Smooth muscle cell (in vitro differentiated cells): ENCODE measurements around the gene CHAT. TPM values are rescaled to one million over a fixed set of nuclear protein-coding genes. Genes with fewer than 3 reads are reported as not detected.

Source experiments
- DNase-seq: peaks from one replicate; lab custom pipeline; 2025; ENCODE audit not compliant: unreplicated experiment; lab: John Stamatoyannopoulos, UW
- H2AFZ ChIP-seq: fragments of 200-600 bp; sonication (generic); 2 replicates; pipeline ENCODE4 v1.6.0; 2016; ENCODE audit warnings: antibody characterized with exemption, low read depth, mild to moderate bottlenecking
- H3F3A ChIP-seq: fragments of 200-600 bp; sonication (generic); 2 replicates; pipeline ENCODE4 v1.6.0; 2017; ENCODE audit warnings: antibody characterized with exemption, low read depth
- H3K27ac ChIP-seq: fragments of 200-600 bp; sonication (generic); 2 replicates; pipeline ENCODE4 v1.5.1; 2016; ENCODE audit warnings: low read depth, mild to moderate bottlenecking
- H3K27me3 ChIP-seq: fragments of 200-600 bp; sonication (generic); 2 replicates; pipeline ENCODE4 v1.6.1; 2016; ENCODE audit warnings: low read depth, mild to moderate bottlenecking
- H3K36me3 ChIP-seq: fragments of 200-600 bp; sonication (generic); 2 replicates; pipeline ENCODE4 v1.5.1; 2016; ENCODE audit warnings: low read depth
- H3K4me1 ChIP-seq: fragments of 200-600 bp; sonication (generic); 2 replicates; pipeline ENCODE4 v1.5.1; 2016; ENCODE audit warnings: low read depth
- H3K4me2 ChIP-seq: fragments of 200-600 bp; sonication (generic); 2 replicates; pipeline ENCODE4 v1.6.0; 2016; ENCODE audit warnings: mild to moderate bottlenecking
- H3K4me3 ChIP-seq: fragments of 200-600 bp; sonication (generic); 2 replicates; pipeline ENCODE4 v1.5.1; 2016; ENCODE audit warnings: mild to moderate bottlenecking
- H3K79me2 ChIP-seq: fragments of 200-600 bp; sonication (generic); 2 replicates; pipeline ENCODE4 v1.6.0; 2016; ENCODE audit warnings: low read depth, mild to moderate bottlenecking
- H3K9ac ChIP-seq: fragments of 200-600 bp; sonication (generic); 2 replicates; pipeline ENCODE4 v1.6.0; 2016; ENCODE audit warnings: low read depth
- H3K9me3 ChIP-seq: fragments of 200-600 bp; sonication (generic); replicated peaks from 2 replicates; pipeline ENCODE4 v1.5.1; 2016; ENCODE audit warnings: low read depth
- H4K20me1 ChIP-seq: fragments of 200-600 bp; sonication (generic); 2 replicates; pipeline ENCODE4 v1.6.0; 2016; ENCODE audit warnings: low read depth
- CTCF ChIP-seq: fragments of 200-600 bp; sonication (generic); IDR thresholded peaks from 2 replicates; pipeline ENCODE4 v1.5.1; 2017; ENCODE audit warnings: borderline replicate concordance, mild to moderate bottlenecking, antibody characterized with exemption; ENCODE audit not compliant: insufficient read depth, poor library complexity, severe bottlenecking
- WGBS: methylation state at CpG from one replicate; pipeline ENCODE4 v1.1.7; 2016; ENCODE audit warnings: low lambda C conversion rate; 5-methylcytosine and 5-hydroxymethylcytosine counted together
- polyA plus RNA-seq: library from polyadenylated mRNA; unstranded; fragments of >200 nt; fragmentation: Nextera tagmentation; extraction: Ambion mirVana; gene quantifications from 2 replicates; pipeline ENCODE4 v1.2.1, GENCODE V29; 2016
- total RNA-seq: library from RNA; depleted of rRNA; stranded (reverse); fragments of >200 nt; gene quantifications from 2 replicates; pipeline ENCODE4 v1.2.3, GENCODE V29; 2014

The CHAT gene
- total and polyA plus RNA-seq, 2 experiments from 2014 or later: not detected

- TF ChIP-seq CTCF: no peak
- Histone ChIP-seq H3K79me2 (no peaks in the 10 kb centered on the region), H3K36me3 (no peaks in the 10 kb centered on the region), H3K27me3 (peaks cover 3% of the 10 kb centered on the region), H3K4me3 (no peak overlapping the region), H4K20me1 (no peaks in the 10 kb centered on the region), H2AFZ (no peak overlapping the region), H3K4me1 (no peaks in the 10 kb centered on the region), H3K9me3 (no peaks in the 10 kb centered on the region), H3F3A (no peaks in the 10 kb centered on the region), H3K4me2 (no peak overlapping the region), H3K9ac (no peak overlapping the region), H3K27ac (no peak overlapping the region)
- DNase-seq: no peak
- WGBS: 71% methylated on average over 8 of the region's 8 CpGs
Measured at GRCh38 chr10:49649936-49650723, 36.3 kb downstream of the CHAT start.

- H3K4me2 ChIP-seq: no peak overlapping the region
- H2AFZ ChIP-seq: no peak overlapping the region
- no peak overlapping the region for H3K9ac ChIP-seq
- TF ChIP-seq CTCF: no peak
- H3K27me3 ChIP-seq: no peaks in the 10 kb centered on the region
- H3K79me2 ChIP-seq: no peaks in the 10 kb centered on the region
- H4K20me1 ChIP-seq: no peaks in the 10 kb centered on the region
- no peak overlapping the region for H3K27ac ChIP-seq
- H3K9me3 ChIP-seq: no peaks in the 10 kb centered on the region
- DNase-seq: no peak
- WGBS: 67% methylated on average over 1 of the region's 1 CpG
- no peaks in the 10 kb centered on the region for H3K4me1 ChIP-seq
- H3K36me3 ChIP-seq: no peaks in the 10 kb centered on the region
- H3F3A ChIP-seq: no peaks in the 10 kb centered on the region
- H3K4me3 ChIP-seq: no peak overlapping the region
Measured at GRCh38 chr10:49650724-49651034, 36.8 kb downstream of the CHAT start.

- Histone ChIP-seq H3F3A (no peaks in the 10 kb centered on the region), H3K9ac (no peak overlapping the region), H3K27me3 (no peaks in the 10 kb centered on the region), H3K4me3 (no peak overlapping the region), H3K9me3 (no peaks in the 10 kb centered on the region), H3K79me2 (no peaks in the 10 kb centered on the region), H3K36me3 (no peaks in the 10 kb centered on the region), H3K4me2 (no peak overlapping the region), H3K27ac (no peak overlapping the region), H4K20me1 (no peaks in the 10 kb centered on the region), H3K4me1 (no peaks in the 10 kb centered on the region), H2AFZ (no peak overlapping the region)
- WGBS: 89% methylated on average over 15 of the region's 15 CpGs
- TF ChIP-seq CTCF: no peak
- DNase-seq: no peak
Measured at GRCh38 chr10:49651039-49651835, 37.4 kb downstream of the CHAT start.
